GM12872 (cell line): Measurements from ENCODE around the gene NET1.

ENCODE experiments used
- TF ChIP-seq, protein P1 (sequence below): IDR thresholded peaks from 3 replicates; pipeline ENCODE4 v1.5.1; 2011; ENCODE audit warnings: low read depth, mild to moderate bottlenecking, low read length, moderate library complexity; ENCODE audit not compliant: insufficient read depth

NET1 gene

DNA sequence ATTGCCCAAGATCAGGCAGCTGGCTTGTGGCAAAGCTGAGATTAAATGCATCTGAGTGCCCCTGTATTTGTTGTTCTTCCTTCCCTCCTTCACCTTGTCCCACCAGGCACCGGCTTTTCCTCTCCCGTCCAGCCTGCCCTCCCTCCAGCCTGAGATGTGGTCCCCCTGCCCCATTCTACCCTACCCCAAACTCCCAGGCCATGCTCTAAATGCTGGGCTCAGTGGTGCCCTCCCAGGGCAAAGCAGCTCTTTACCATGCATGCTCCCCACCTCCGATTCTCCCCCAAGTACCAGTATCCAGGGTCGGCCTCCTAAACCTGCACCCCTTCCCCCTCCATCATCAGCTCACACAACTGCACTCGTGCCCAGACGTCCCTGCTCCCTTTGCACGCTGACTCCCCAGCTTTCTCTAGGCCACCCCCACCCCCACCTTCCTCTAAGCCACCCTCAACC lies 50.5 kb downstream of the NET1 start:
- TF ChIP-seq, protein P1, sequence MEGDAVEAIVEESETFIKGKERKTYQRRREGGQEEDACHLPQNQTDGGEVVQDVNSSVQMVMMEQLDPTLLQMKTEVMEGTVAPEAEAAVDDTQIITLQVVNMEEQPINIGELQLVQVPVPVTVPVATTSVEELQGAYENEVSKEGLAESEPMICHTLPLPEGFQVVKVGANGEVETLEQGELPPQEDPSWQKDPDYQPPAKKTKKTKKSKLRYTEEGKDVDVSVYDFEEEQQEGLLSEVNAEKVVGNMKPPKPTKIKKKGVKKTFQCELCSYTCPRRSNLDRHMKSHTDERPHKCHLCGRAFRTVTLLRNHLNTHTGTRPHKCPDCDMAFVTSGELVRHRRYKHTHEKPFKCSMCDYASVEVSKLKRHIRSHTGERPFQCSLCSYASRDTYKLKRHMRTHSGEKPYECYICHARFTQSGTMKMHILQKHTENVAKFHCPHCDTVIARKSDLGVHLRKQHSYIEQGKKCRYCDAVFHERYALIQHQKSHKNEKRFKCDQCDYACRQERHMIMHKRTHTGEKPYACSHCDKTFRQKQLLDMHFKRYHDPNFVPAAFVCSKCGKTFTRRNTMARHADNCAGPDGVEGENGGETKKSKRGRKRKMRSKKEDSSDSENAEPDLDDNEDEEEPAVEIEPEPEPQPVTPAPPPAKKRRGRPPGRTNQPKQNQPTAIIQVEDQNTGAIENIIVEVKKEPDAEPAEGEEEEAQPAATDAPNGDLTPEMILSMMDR, result no peak

DNA sequence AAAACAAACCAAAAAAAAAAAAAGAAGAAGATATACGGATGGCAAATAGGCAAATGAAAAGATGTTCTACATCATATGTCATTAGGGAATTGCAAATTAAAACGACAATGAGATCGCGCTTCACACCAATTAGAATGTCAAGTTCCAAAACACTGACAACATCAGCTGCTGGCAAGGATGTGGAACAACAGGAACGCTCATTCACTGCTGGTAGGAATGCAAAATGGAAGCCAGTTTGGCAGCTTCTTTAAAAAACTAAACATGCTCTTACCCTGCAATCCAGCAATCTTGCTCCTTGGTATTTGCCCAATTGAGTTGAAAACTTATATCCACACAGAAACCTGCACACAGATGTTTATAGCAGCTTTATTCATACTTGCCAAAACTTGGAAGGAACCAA lies 52.2 kb downstream of the NET1 start:
- TF ChIP-seq, protein P1, result no peak

DNA sequence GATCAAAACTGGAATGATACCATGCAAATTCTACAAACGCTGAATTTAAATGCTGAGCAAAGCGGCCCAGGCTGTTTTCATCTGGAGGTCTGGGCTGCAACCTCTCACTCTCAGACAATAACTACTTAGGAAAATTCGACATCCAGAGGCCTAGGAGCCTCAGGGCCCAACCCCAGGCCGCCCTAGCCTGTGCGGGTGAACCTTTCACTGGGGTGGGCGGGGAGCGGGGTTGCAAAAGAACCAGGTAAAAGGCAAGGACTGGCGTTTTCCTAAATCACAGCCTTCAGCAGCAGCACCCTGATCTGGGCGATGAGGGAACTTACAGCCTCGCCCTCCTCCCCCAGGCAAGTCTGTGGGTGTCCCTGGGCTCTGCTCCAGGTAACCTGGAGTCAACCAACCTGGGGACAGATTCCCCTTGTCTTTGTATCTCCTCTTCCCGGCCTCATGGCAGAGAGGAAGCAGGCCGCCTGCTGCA lies 53.7 kb downstream of the NET1 start:
- TF ChIP-seq, protein P1, result no peak

DNA sequence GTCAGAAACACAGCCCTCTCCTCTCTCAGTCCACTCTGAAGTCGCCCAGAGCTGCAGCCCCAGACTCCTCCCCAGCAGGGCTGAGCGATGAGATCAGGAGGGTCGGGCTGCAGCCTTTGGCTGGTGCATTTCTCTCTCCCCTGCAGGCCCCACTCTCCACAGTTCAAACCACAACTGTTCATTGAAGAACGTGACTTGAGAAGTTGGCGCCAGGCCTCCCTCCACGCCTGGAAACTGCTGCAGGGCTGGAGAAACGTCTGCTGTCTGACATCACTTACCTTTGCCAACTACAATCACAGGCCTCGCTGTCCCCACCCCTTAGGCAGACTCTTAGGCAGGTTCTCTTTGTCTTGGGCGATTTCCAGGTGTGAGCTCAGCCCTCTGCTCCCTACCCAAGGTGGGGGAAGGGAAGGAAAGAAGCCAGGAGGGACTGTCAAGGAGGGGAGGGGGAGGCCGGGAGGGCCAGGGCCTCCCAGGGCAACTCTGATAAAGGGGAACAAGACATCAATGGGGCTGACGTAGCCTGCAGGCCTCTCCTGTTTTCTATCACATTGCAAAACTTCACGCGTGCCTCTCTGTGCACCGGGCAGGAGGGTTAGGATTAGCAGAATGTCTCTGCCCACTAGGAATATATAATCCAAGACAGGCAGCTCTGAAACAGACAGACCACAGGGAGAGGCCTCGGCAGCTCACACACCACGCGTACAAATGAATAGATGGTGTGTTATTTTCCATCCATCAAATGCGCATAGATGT lies 54.3 kb downstream of the NET1 start:
- TF ChIP-seq, protein P1, result no peak

DNA sequence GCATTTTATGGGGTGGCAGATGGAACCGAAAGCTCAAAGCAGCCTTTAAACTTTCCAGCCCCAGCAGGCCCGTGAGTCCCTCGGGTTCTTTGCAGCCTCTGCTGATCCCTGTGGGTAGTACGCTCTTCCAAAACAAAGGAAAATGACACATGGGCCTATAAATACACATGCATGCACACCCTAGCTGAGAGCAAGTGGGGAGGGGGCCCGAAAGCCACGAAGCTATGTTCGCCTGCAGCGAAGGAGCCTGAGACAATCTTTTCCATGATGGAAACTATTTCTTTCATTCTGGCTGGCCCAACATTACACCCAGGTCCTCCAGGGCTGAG lies 54.8 kb downstream of the NET1 start:
- TF ChIP-seq, protein P1, result no peak

DNA sequence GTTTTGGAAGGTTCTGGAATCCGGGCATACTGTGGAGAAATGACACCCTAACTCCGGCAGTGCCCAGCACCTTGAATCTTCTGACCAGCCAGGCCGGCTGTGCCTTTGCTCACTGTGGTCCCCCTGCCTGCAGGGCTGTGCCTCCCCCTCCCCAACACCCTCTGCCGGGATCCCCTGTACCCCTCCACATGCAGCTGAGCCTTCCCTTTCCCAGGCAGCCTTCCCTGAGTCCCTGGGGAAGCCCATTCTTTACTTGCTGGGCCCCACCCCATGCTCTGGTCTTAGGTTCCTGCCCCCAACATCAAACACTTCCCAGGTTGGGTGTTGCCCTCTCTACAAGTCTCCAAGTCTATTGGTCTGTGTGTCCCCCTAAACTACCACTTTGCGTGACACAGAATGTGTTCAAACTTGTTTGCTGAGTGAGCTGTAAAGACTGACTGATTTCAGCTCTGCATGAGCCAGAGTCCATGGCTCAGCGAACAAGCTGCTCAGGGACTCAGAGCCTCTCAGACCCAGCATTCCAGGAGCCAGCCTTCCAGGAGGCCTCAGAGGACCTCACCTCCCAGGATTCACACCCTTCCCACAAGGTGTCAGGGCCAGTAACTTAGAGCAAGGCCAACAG lies 55.4 kb downstream of the NET1 start:
- TF ChIP-seq, protein P1, result no peak

DNA sequence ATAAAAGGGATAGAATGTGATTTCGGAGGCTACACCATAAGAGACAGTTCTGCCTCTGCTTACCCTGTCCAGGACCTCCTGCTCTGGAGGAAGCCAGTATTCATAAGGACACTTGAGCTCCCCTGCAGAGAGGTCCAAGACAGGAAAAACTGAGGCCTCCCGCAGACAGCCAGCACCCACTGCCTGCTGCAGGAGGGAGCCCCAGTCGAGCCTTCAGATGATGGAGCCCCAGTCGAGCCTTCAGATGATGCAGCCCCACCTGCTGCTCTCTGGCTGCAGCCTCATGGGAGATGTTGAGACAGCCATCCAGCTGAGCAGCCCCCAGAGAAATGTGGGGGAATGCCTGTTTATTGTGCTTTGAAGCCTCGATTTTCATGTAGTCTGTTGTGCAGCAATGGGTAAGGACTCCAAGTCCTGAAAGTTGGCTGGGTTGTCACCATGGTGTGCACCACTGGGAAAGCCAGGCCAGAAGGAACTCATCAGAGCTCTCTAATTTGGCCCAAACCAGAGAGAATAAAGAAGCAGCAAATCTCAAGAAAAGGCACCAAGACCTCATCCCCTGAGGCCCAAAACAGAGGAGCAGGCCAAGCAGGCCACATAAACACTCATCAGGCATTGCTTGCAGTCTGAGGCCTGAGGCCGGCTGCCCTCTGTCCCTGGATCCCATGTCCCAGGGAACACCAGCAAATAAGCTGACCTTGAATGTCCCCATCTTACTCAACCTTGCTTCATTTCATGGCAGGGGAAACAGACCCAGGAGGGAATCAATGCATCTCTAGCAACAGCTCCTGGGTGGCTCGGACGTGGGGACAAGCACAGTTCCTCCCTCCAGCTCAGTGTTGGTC lies 56.1 kb downstream of the NET1 start:
- TF ChIP-seq, protein P1, result no peak
